K562 (cell line): ENCODE results near the gene ZDHHC14. TPM values are rescaled to one million over a fixed set of nuclear protein-coding genes. Genes with fewer than 3 reads are reported as not detected.

Experiments
- BRF1 ChIP-seq: IDR thresholded peaks from 3 replicates; pipeline ENCODE4 v1.6.1; 2011; ENCODE audit warnings: borderline replicate concordance, mild to moderate bottlenecking; ENCODE audit not compliant: insufficient read length; ENCODE audit errors: extremely low read depth
- CBX5 ChIP-seq: IDR thresholded peaks from 2 replicates; pipeline ENCODE4 v1.6.1; 2014; ENCODE audit warnings: low read depth, borderline replicate concordance
- EHMT2 ChIP-seq: fragments of 450-650 bp; IDR thresholded peaks from 2 replicates; pipeline ENCODE4 v1.6.1; 2018; ENCODE audit warnings: antibody characterized with exemption
- EZH2 ChIP-seq: IDR thresholded peaks from 2 replicates; pipeline ENCODE4 v1.6.1; 2012; ENCODE audit warnings: low read depth, mild to moderate bottlenecking, inconsistent platforms, low read length, borderline replicate concordance
- LCOR ChIP-seq: sonication (generic); formaldehyde crosslinking; IDR thresholded peaks from 2 replicates; pipeline ENCODE4 v1.8.0; 2022; ENCODE audit warnings: mild to moderate bottlenecking, missing genetic modification reagents
- MCM5 ChIP-seq: fragments of 450-650 bp; IDR thresholded peaks from 2 replicates; pipeline ENCODE4 v1.6.1; 2016; ENCODE audit warnings: low read depth
- MLLT1 ChIP-seq, 2 experiments: fragments of 450-650 bp; IDR thresholded peaks; 2 replicates each; pipeline ENCODE4 v1.6.1; 2016
- NR1H2 ChIP-seq: sonication (generic); formaldehyde crosslinking; IDR thresholded peaks from 2 replicates; pipeline ENCODE4 v1.4.0; 2020; ENCODE audit warnings: mild to moderate bottlenecking, missing genetic modification reagents
- NR2C2 ChIP-seq, 2 experiments: fragments of 200-800 bp in 1 of 2; sonication (Bioruptor generic) in 1 of 2; sonication (generic) in 1 of 2; formaldehyde crosslinking in 1 of 2; IDR thresholded peaks; 2 replicates each; pipeline versions ENCODE4 v1.6.1 to v1.8.0; 2016 to 2022; ENCODE audit warnings: mild to moderate bottlenecking in 1 of 2, missing compliant biosample characterization in 1 of 2, missing genetic modification characterization in 1 of 2, missing genetic modification reagents in 1 of 2
- PHF21A ChIP-seq: fragments of 450-650 bp; IDR thresholded peaks from 2 replicates; pipeline ENCODE4 v1.6.1; 2017; ENCODE audit warnings: low read depth, borderline replicate concordance
- RNF219 ChIP-seq: fragments of 250-450 bp; sonication (Bioruptor Pico); IDR thresholded peaks from 2 replicates; pipeline ENCODE4 v1.5.0; 2022; ENCODE audit warnings: mild to moderate bottlenecking
- THRB ChIP-seq: fragments of 450-650 bp; formaldehyde crosslinking; conservative IDR thresholded peaks from 2 replicates; pipeline ENCODE4 v1.4.0; 2022; ENCODE audit warnings: mild to moderate bottlenecking, missing genetic modification characterization
- TRIM24 ChIP-seq, 2 experiments: fragments of 450-650 bp; IDR thresholded peaks; 2 replicates each; pipeline ENCODE4 v1.6.1; 2016
- TRIM28 ChIP-seq: fragments of 450-650 bp; IDR thresholded peaks from 2 replicates; pipeline ENCODE4 v1.6.1; 2017
- TSHZ1 ChIP-seq: fragments of 250-450 bp; sonication (Bioruptor Pico); IDR thresholded peaks from 2 replicates; pipeline ENCODE4 v1.4.0; 2020; ENCODE audit warnings: mild to moderate bottlenecking, moderate library complexity
- ZNF280A ChIP-seq: fragments of 450-650 bp; IDR thresholded peaks from 2 replicates; pipeline ENCODE4 v1.6.1; 2018; ENCODE audit warnings: mild to moderate bottlenecking, low read depth; ENCODE audit not compliant: partially characterized antibody
- ZNF695 ChIP-seq: fragments of 450-650 bp; formaldehyde crosslinking; IDR thresholded peaks from 2 replicates; pipeline ENCODE4 v1.4.0; 2020; ENCODE audit warnings: mild to moderate bottlenecking, moderate library complexity
- polyA plus RNA-seq, 8 experiments: library from polyadenylated mRNA; depleted of rRNA in 4 of 8; stranded (reverse) in 5 of 8; unstranded in 3 of 8; fragments of >200 nt; fragmentation: Nextera tagmentation in 2 of 8; fragmentation: Illumina TruSeq in 1 of 8; extraction: Ambion mirVana in 2 of 8; extraction: Trizol in 1 of 8; gene quantifications; 2 replicates each; pipeline versions ENCODE4 v1.2.1 to v1.2.3, GENCODE V29; 2011 to 2014; ENCODE audit warnings: inconsistent platforms in 1 of 8, missing spikeins in 1 of 8
- total RNA-seq, 7 experiments: library from RNA; depleted of rRNA in 6 of 7; stranded (reverse); fragments of >200 nt in 6 of 7; fragmentation: Illumina TruSeq in 2 of 7; extraction: Trizol in 2 of 7; gene quantifications; 2 replicates each; pipeline versions ENCODE4 v1.2.1 to v1.2.3, GENCODE V29; 2011 to 2021; ENCODE audit warnings: low replicate concordance in 1 of 7

The ZDHHC14 gene
- total and polyA plus RNA-seq, 9 of the 15 experiments (the other 6 are each of a cell fraction or from before 2014, with no cell fraction given): 0.92 to 23.1 (median 13.8) TPM

- TF ChIP-seq THRB (CRISPR knock-in tag) (no peak), ZNF695 (CRISPR knock-in tag) (no peak), NR1H2 (no peak), BRF1 (no peak), EHMT2 (no peak), ZNF280A (peak; percentile 92), TRIM28 (peak; percentile 95), TSHZ1 (CRISPR knock-in tag) (no peak), PHF21A (no peak), RNF219 (CRISPR knock-in tag) (no peak), EZH2 (no peak), MCM5 (no peak), CBX5 (peak; percentile 74), MLLT1 (IDR thresholded peaks at IDR 0.05) (peak in 1 of 2 experiments; percentile 72; a peak in 2 of 4 replicates), LCOR (CRISPR knock-in tag) (no peak), NR2C2 (CRISPR knock-in tag; IDR thresholded peaks at IDR 0.05) (no peak), NR2C2 (tag; IDR thresholded peaks at IDR 0.05) (no peak), TRIM24 (IDR thresholded peaks at IDR 0.05) (peak; percentile 72 to 79)
Measured at GRCh38 chr6:157390273-157391060, 9.5 kb downstream of the ZDHHC14 start (continued).
